ENCODE measurements around the gene CDKN2C. TPM values are rescaled to one million over a fixed set of nuclear protein-coding genes. Genes with fewer than 3 reads are reported as not detected.

Gene CDKN2C
- total RNA-seq, 2 donors from 2014 or later, result 0.66 TPM

GRCh38 chr1:50992532-50993318 is 22.7 kb downstream of the CDKN2C start:
- DNase-seq, result no peak
- Histone ChIP-seq H3K9ac (ENCODE audit: extremely low read depth, low read length, poor library complexity, severe bottlenecking) (no peak overlapping the region), H3K27me3 (ENCODE audit: control insufficient read depth, insufficient read depth, low read length, poor library complexity, severe bottlenecking) (peaks cover 6% of the 10 kb centered on the region), H3K36me3 (ENCODE audit: control insufficient read depth, insufficient read depth, low read length) (no peaks in the 10 kb centered on the region), H3K4me3 (ENCODE audit: low read length) (no peak overlapping the region), H3K4me1 (ENCODE audit: control insufficient read depth, insufficient read depth, low read length) (no peaks in the 10 kb centered on the region), H3K9me3 (ENCODE audit: control insufficient read depth, low read length) (no peaks in the 10 kb centered on the region), H3K27ac (ENCODE audit: low read depth, low read length) (no peak overlapping the region)
- 95 to 100% methylated on average over 1 to 3 of the region's 3 CpGs for WGBS, 2 experiments (ENCODE audit: insufficient coverage in 1 of 2, insufficient read length in 1 of 2)
- TF ChIP-seq CTCF (conservative IDR thresholded peaks at IDR 0.05), result no peak
- Mint-ChIP-seq H3K27me3 (ENCODE audit: insufficient read depth) (peaks cover 9% of the 10 kb centered on the region), H3K36me3 (ENCODE audit: low read depth) (no peaks in the 10 kb centered on the region), H3K4me1 (no peaks in the 10 kb centered on the region), H3K9me3 (no peaks in the 10 kb centered on the region), H3K27ac (no peak overlapping the region), H3K4me3 (no peak overlapping the region)

GRCh38 chr1:50993645-50994044 is 23.6 kb downstream of the CDKN2C start:
- H3K36me3 Mint-ChIP-seq (ENCODE audit: low read depth), result no peaks in the 10 kb centered on the region
- no peaks in the 10 kb centered on the region for H3K9me3 ChIP-seq (ENCODE audit: control insufficient read depth, low read length)
- H3K9ac ChIP-seq (ENCODE audit: extremely low read depth, low read length, poor library complexity, severe bottlenecking), result no peak overlapping the region
- no peaks in the 10 kb centered on the region for H3K36me3 ChIP-seq (ENCODE audit: control insufficient read depth, insufficient read depth, low read length)
- no peaks in the 10 kb centered on the region for H3K9me3 Mint-ChIP-seq
- WGBS, 2 experiments (ENCODE audit: insufficient coverage in 1 of 2, insufficient read length in 1 of 2), result 88 to 93% methylated on average over 3 of the region's 3 CpGs
- no peak overlapping the region for H3K4me3 Mint-ChIP-seq
- H3K4me1 ChIP-seq (ENCODE audit: control insufficient read depth, insufficient read depth, low read length), result no peaks in the 10 kb centered on the region
- no peak for TF ChIP-seq CTCF (conservative IDR thresholded peaks at IDR 0.05)
- no peak overlapping the region for H3K4me3 ChIP-seq (ENCODE audit: low read length)
- H3K27me3 ChIP-seq (ENCODE audit: control insufficient read depth, insufficient read depth, low read length, poor library complexity, severe bottlenecking), result peaks cover 6% of the 10 kb centered on the region
- no peaks in the 10 kb centered on the region for H3K4me1 Mint-ChIP-seq
- no peak overlapping the region for H3K27ac Mint-ChIP-seq
- no peak overlapping the region for H3K27ac ChIP-seq (ENCODE audit: low read depth, low read length)
- no peak for DNase-seq
- peaks cover 12% of the 10 kb centered on the region for H3K27me3 Mint-ChIP-seq (ENCODE audit: insufficient read depth)

- WGBS, 2 experiments (ENCODE audit: insufficient coverage in 1 of 2, insufficient read length in 1 of 2), result 72 to 78% methylated on average over 4 of the region's 4 CpGs
- TF ChIP-seq CTCF (conservative IDR thresholded peaks at IDR 0.05), result no peak
Observed at GRCh38 chr1:50994997-50995396, 25.0 kb downstream of the CDKN2C start.

More at GRCh38 chr1:50994997-50995396, 25.0 kb downstream of the CDKN2C start:
- no peaks in the 10 kb centered on the region for H3K4me1 Mint-ChIP-seq
- H3K36me3 Mint-ChIP-seq (ENCODE audit: low read depth), result no peaks in the 10 kb centered on the region
- no peak for DNase-seq
- H3K4me3 Mint-ChIP-seq, result no peak overlapping the region
- H3K4me3 ChIP-seq (ENCODE audit: low read length), result no peak overlapping the region
- H3K9me3 ChIP-seq (ENCODE audit: control insufficient read depth, low read length), result no peaks in the 10 kb centered on the region
- H3K27ac ChIP-seq (ENCODE audit: low read depth, low read length), result no peak overlapping the region
- peaks cover 10% of the 10 kb centered on the region for H3K27me3 Mint-ChIP-seq (ENCODE audit: insufficient read depth)
- H3K4me1 ChIP-seq (ENCODE audit: control insufficient read depth, insufficient read depth, low read length), result no peaks in the 10 kb centered on the region
- no peaks in the 10 kb centered on the region for H3K9me3 Mint-ChIP-seq
- H3K27me3 ChIP-seq (ENCODE audit: control insufficient read depth, insufficient read depth, low read length, poor library complexity, severe bottlenecking), result peaks cover 6% of the 10 kb centered on the region
- H3K36me3 ChIP-seq (ENCODE audit: control insufficient read depth, insufficient read depth, low read length), result no peaks in the 10 kb centered on the region
- no peak overlapping the region for H3K27ac Mint-ChIP-seq
- no peak overlapping the region for H3K9ac ChIP-seq (ENCODE audit: extremely low read depth, low read length, poor library complexity, severe bottlenecking)
